HG02970 (cell line): Measurements from ENCODE around the gene FAH.

Source experiments
- ATAC-seq: cut with Tn5 transposase; IDR thresholded peaks from one replicate; pipeline ENCODE4 v1.9.1; 2021; ENCODE audit warnings: mild to moderate bottlenecking, moderate library complexity, moderate number of reproducible peaks; ENCODE audit not compliant: unreplicated experiment, low FRiP score

FAH gene

GRCh38 chr15:80228959-80229610 is 76.3 kb downstream of the FAH start:
- ATAC-seq, result no peak

GRCh38 chr15:80231371-80231770 is 78.6 kb downstream of the FAH start:
- ATAC-seq, result no peak

GRCh38 chr15:80233581-80233980 is 80.8 kb downstream of the FAH start:
- no peak for ATAC-seq

- no peak for ATAC-seq
Observed at GRCh38 chr15:80234883-80235282, 82.1 kb downstream of the FAH start.
